DOHH2 (cell line): ENCODE results near the gene PIK3AP1.

Experiments
- H3F3A ChIP-seq: fragments of 200-600 bp; sonication (generic), shearing (Covaris generic); 2 replicates; pipeline ENCODE4 v1.6.0; 2016; ENCODE audit warnings: antibody characterized with exemption, mild to moderate bottlenecking; ENCODE audit not compliant: control insufficient read depth, insufficient read depth
- H3K27ac ChIP-seq: fragments of 200-600 bp; sonication (generic); 2 replicates; pipeline ENCODE4 v1.5.1; 2014; ENCODE audit warnings: low read depth, mild to moderate bottlenecking, low read length, moderate library complexity
- H3K27me3 ChIP-seq: fragments of 200-600 bp; sonication (generic); 2 replicates; pipeline ENCODE4 v1.6.1; 2014; ENCODE audit warnings: mild to moderate bottlenecking, low read length, mixed read lengths; ENCODE audit not compliant: control insufficient read depth
- H3K36me3 ChIP-seq: fragments of 200-600 bp; sonication (generic); 2 replicates; pipeline ENCODE4 v1.6.1; 2014; ENCODE audit warnings: mild to moderate bottlenecking, low read length, moderate library complexity, mixed read lengths; ENCODE audit not compliant: control insufficient read depth
- H3K4me1 ChIP-seq: fragments of 200-600 bp; sonication (generic); 2 replicates; pipeline ENCODE4 v1.6.1; 2014; ENCODE audit warnings: mild to moderate bottlenecking, low read length, mixed read lengths; ENCODE audit not compliant: control insufficient read depth
- H3K4me2 ChIP-seq: fragments of 200-600 bp; sonication (generic); 2 replicates; pipeline ENCODE4 v1.6.0; 2014; ENCODE audit warnings: mild to moderate bottlenecking, low read length, moderate library complexity
- H3K4me3 ChIP-seq: fragments of 200-600 bp; sonication (generic); 2 replicates; pipeline ENCODE4 v1.5.1; 2014; ENCODE audit warnings: mild to moderate bottlenecking, low read length, mixed read lengths
- H3K79me2 ChIP-seq: fragments of 200-600 bp; sonication (generic); 2 replicates; pipeline ENCODE4 v1.6.1; 2014; ENCODE audit warnings: mild to moderate bottlenecking, low read length, mixed read lengths; ENCODE audit not compliant: control insufficient read depth
- H3K9me2 ChIP-seq: fragments of 200-600 bp; sonication (generic); replicated peaks from 2 replicates; pipeline ENCODE4 v1.6.1; 2014; ENCODE audit warnings: mild to moderate bottlenecking, low read length, mixed read lengths; ENCODE audit not compliant: control insufficient read depth
- H3K9me3 ChIP-seq: fragments of 200-600 bp; sonication (generic); 2 replicates; pipeline ENCODE4 v1.6.1; 2014; ENCODE audit warnings: antibody characterized with exemption, low read length, mixed read lengths; ENCODE audit not compliant: control insufficient read depth, insufficient read depth
- H4K20me1 ChIP-seq: fragments of 200-600 bp; sonication (generic); 2 replicates; pipeline ENCODE4 v1.6.0; 2014; ENCODE audit warnings: low read depth, mild to moderate bottlenecking, antibody characterized with exemption, low read length, moderate library complexity; ENCODE audit not compliant: control insufficient read depth, insufficient read depth
- CTCF ChIP-seq: fragments of 200-600 bp; sonication (generic); IDR thresholded peaks from one replicate; pipeline ENCODE4 v1.5.1; 2014; ENCODE audit warnings: antibody characterized with exemption, mild to moderate bottlenecking, low read depth, low read length; ENCODE audit not compliant: poor library complexity, severe bottlenecking
- EZH2phosphoT487 ChIP-seq: fragments of 200-600 bp; sonication (generic); IDR thresholded peaks from 2 replicates; pipeline ENCODE4 v1.6.1; 2017; ENCODE audit warnings: borderline replicate concordance, mild to moderate bottlenecking, antibody characterized with exemption, low read length, moderate library complexity, mixed read lengths

The PIK3AP1 gene

GRCh38 chr10:96708456-96708855 lies 11.9 kb downstream of the PIK3AP1 start:
- TF ChIP-seq CTCF (no peak), EZH2phosphoT487 (no peak)
- Histone ChIP-seq H3K9me3 (no peaks in the 10 kb centered on the region), H3K4me3 (peak overlapping the region; percentile 57), H4K20me1 (no peaks in the 10 kb centered on the region), H3F3A (peaks cover 77% of the 10 kb centered on the region), H3K27ac (peak overlapping the region; percentile 97), H3K36me3 (peaks cover 81% of the 10 kb centered on the region), H3K27me3 (no peaks in the 10 kb centered on the region), H3K79me2 (peaks cover 96% of the 10 kb centered on the region), H3K4me2 (peak overlapping the region; percentile 79), H3K9me2 (no peaks in the 10 kb centered on the region), H3K4me1 (peaks cover 97% of the 10 kb centered on the region)

GRCh38 chr10:96706331-96706853 lies 13.9 kb downstream of the PIK3AP1 start:
- H4K20me1 ChIP-seq = no peaks in the 10 kb centered on the region
- no peaks in the 10 kb centered on the region for H3K9me2 ChIP-seq
- H3K79me2 ChIP-seq = peaks cover 96% of the 10 kb centered on the region
- no peaks in the 10 kb centered on the region for H3K9me3 ChIP-seq
- peaks cover 97% of the 10 kb centered on the region for H3K4me1 ChIP-seq
- H3K4me3 ChIP-seq = peak overlapping the region; percentile 57
- peak overlapping the region; percentile 97 for H3K27ac ChIP-seq
- peaks cover 83% of the 10 kb centered on the region for H3K36me3 ChIP-seq
- H3K27me3 ChIP-seq = no peaks in the 10 kb centered on the region
- H3F3A ChIP-seq = peaks cover 83% of the 10 kb centered on the region
- H3K4me2 ChIP-seq = peak overlapping the region; percentile 79
- TF ChIP-seq EZH2phosphoT487 (no peak), CTCF (no peak)

GRCh38 chr10:96705134-96705533 lies 15.2 kb downstream of the PIK3AP1 start:
- Histone ChIP-seq H3K79me2 (peaks cover 96% of the 10 kb centered on the region), H3K27ac (peak overlapping the region; percentile 97), H3K4me1 (peaks cover 97% of the 10 kb centered on the region), H3K9me3 (no peaks in the 10 kb centered on the region), H4K20me1 (no peaks in the 10 kb centered on the region), H3K9me2 (no peaks in the 10 kb centered on the region), H3K4me2 (peak overlapping the region; percentile 93), H3F3A (peaks cover 83% of the 10 kb centered on the region), H3K4me3 (peak overlapping the region; percentile 82), H3K36me3 (peaks cover 82% of the 10 kb centered on the region), H3K27me3 (no peaks in the 10 kb centered on the region)
- TF ChIP-seq CTCF (no peak), EZH2phosphoT487 (no peak)
